Measurements from ENCODE around the gene MAPT.

DNA sequence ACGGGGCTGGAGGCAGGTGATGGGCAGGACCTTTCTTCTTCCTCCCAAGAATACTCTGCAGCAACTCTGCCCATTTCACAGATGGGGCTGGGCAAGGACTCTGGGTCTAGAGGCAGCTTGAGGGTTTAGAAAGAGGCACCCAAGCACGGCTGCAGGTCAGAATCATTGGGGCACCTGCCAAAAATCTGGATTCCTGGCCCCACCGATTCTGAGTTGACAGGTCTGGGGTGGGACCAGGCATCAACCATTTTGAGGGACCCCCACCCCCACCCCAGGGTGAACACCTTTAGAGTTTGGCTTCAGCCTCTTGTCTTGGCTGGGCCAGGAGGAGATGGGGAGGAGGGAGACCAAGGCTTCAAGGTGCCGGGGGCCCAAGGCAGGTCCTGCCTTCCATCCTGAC is 44.3 kb upstream of the MAPT start:
- TF ChIP-seq, protein P1, sequence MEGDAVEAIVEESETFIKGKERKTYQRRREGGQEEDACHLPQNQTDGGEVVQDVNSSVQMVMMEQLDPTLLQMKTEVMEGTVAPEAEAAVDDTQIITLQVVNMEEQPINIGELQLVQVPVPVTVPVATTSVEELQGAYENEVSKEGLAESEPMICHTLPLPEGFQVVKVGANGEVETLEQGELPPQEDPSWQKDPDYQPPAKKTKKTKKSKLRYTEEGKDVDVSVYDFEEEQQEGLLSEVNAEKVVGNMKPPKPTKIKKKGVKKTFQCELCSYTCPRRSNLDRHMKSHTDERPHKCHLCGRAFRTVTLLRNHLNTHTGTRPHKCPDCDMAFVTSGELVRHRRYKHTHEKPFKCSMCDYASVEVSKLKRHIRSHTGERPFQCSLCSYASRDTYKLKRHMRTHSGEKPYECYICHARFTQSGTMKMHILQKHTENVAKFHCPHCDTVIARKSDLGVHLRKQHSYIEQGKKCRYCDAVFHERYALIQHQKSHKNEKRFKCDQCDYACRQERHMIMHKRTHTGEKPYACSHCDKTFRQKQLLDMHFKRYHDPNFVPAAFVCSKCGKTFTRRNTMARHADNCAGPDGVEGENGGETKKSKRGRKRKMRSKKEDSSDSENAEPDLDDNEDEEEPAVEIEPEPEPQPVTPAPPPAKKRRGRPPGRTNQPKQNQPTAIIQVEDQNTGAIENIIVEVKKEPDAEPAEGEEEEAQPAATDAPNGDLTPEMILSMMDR (conservative IDR thresholded peaks at IDR 0.05; ENCODE audit: low read depth, low read length): no peak
- no peak for TF ChIP-seq EZH2 (IDR thresholded peaks at IDR 0.05; ENCODE audit: low read length, unreplicated experiment)
- no peak for TF ChIP-seq EZH2phosphoT487 (IDR thresholded peaks at IDR 0.05; ENCODE audit: borderline replicate concordance, low read length)

All from PC-3 (cell line).